NCI-H345 (cell line): ENCODE data around the gene MRPL48.
"Not testable (repeated sequence)": the region's sequence is repeated elsewhere in the genome, so short reads cannot be mapped to it uniquely, and the experiment has no call there.

Experiments
- DNase-seq: peaks from one replicate; lab custom pipeline; 2025; lab: John Stamatoyannopoulos, UW

The MRPL48 gene

DNA sequence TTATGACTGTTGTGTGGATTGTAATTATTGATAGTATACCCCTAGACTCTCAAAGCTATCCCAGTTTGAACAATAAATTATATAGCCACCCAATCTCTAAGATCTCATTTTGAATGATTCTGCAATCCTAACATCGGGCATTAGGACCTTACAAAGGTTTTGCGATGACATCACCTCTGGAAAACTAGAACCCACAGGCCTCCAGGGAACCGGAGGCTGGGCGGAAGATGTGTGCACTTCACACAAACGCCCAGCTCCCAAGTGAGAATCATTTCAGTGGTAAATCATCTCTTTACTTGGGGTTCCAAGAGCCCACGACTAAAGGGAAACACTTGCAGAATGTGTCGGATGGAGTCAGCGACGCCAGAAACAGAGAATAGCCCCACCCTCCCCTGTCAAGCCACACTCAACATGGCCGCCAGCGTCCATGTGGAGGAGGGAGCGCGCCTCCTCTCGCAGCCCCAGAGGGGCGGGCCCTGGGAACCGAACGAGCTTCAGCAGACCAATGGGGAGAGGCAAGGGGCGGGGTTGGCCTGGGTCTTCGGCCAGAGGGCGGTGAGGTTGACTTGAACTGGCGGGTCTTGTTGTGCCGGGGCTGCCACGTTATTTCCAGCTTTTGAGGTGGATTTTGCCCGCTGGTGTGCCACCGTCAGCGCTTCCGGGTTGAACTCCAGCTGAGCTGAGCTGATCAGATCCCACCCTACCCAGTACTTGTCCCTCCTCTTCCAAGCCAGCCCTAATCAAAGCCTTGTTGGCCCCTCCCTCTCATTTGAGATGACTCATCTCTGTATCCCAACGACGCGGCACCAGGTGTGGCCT, 8.4 kb upstream of the MRPL48 start:
- peak; percentile 99 for DNase-seq

DNA sequence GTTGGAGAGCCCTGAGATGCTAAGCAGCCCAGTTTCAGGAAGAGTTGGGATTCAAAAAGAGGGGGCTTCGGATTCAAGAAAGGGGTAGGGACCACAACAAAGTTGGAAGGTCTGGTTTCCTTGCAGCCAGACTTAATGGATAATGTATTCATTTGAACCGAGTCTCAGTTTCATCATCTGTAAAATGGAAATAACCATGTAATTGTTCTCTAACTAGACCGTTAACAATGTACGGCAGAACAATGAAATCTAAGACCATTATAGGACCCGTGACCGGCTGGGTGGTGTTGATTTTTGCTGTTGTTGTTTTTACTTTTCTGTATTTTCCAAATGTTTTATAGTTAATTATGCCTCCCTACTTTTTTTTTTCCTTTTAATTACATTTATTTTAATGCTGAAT, 6.4 kb upstream of the MRPL48 start:
- DNase-seq: no peak

DNA sequence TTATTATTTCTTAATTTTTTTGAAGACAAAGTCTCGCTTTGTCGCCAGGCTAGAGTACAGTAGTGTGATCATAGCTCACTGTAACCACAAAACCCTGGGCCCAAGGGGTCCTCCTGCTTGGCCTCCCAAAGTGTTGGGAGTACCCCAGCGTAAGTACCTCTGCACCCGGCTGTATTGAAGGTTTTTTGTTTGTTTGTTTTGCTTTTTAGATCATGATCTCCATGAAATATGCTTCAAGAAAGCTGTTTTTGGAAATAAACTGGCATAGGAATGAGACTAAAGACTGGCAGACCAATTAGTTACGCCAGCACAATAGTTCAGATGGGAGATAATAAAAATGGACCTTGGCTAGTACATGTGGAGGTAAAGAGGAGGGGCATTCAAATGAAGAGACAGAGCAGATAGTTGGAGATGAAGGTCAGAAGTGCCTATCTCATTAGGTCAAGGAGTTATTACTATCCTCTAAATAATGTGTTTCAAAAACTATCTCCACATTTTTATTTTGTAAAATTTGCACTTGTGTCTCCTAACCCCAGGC, 4.1 kb upstream of the MRPL48 start:
- no peak for DNase-seq

DNA sequence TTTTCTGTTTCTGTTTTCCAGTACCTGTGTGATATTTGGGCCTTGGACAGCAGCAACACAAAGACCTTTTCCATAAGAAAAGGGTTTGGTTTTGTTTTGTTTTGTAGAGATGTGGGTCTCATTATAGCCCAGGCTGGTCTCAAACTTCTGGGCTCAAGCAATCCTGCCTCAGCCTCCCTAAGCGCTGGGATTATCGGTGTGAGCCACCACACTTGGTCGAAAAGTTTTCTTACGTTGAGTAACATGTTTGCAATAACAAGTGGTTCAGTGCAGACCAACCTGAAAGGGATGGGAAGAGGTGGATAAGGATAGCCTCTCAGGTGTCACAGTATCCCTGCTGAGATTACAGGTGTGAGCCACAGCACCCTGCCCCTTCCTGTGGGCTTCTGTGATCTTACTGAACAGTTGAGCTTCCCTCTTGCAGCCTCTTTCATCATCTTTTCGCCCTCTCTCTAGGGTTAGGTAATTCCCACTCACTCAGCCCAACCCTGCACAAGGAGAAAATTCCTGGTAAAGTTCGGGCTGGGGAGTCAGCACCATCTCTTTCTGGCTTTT, 3.5 kb upstream of the MRPL48 start:
- peak; percentile 21 for DNase-seq

DNA sequence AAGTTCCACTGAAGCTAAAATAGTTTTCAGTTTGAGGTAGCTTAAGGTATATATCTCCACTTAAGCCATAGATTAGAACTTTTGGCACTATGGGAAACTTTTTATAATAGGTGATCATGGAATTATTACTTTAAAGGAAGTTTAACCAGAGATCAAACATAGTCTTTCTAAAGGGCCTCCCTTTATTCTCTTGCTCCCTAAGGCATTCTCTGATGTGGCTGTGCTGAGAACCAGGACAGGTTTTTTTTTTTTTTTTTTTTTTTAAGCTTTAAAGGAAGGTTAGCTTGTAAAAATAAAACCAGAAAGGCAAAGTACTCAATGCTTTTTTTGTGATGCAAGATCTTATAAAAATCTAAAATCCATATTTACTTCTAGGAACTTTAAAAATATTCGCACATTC, 2.9 kb upstream of the MRPL48 start:
- no peak for DNase-seq

DNA sequence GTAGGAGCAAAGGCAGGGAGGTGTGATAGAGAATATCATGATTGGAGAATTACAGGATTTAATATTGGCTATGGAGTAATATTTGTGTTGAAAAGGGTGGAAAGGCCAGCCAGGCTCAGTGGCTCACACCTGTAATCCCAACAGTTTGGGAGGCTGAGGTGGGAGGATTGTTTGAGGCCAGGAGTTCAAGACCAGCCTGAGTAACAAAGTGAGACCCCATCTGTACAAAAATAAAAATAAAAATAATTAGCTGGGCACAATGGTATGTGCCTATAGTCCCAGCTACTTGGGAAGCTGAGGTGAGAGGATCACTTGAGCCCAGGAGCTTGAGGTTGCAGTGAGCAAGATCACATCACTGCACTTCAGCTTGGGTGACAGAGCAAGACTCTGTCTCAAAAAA, 2.2 kb upstream of the MRPL48 start:
- not testable (repeated sequence) for DNase-seq

DNA sequence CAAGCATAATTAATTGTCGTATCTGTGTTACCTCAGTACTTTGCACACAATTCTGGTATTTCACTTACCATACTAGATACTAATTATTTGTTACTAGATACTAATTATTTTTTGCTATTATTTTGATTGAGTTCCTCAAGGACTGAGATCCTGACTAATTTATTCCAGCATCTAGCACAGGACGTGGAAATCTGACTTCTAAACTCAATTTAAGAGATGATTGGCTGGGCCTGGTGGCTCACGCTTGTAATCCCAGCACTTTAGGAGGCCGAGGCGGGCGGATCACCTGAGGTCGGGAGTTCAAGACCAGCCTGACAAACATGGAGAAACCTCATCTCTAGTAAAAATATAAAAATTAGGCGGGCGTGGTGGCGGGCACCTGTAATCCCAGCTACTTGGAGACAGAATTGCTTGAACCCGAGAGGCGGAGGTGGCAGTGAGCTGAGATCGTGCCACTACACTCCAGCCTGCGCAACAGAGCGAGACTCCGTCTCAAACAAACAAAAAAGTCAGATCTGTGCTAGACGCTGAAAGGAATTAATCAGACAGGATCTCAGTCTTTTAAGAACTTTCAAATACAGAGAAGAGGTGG, 527 bp upstream of the MRPL48 start:
- no peak for DNase-seq

DNA sequence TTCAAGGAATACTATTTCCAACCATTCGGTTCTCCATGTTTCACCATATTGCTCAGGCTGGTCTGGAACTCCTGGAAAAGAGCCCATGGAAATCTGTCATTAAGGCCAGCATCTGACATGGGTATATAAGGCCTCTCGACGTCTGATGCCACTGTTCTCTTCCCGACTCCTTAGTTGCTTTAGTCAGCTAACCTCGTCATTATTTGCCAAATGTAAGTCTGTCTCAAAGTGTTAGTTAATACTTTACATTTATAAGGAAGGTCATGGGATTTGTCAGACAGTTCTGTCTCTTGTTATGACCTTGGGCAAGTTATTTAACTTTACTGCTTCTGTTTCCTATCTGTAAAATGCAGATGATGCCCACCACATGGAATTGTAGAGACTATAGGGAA, 1.6 kb downstream of the MRPL48 start:
- DNase-seq: no peak

DNA sequence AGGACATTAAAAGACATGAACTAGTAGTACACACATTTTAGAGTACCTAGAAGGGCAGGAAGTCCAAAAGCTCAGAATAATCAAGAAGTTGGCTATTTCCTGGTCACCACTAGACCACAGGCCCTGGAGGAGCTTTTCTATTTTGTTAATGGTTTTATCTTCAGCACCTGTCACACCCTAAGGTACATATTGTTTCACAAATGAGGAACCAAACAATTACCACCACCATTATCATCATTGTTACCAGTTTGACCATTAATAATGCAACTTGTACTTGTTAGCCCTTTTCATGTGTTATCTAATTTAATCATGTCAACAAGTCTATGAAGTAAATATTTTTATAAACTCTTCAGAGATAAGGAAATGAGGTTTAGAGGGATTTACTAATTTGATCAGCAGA, 4.9 kb downstream of the MRPL48 start:
- no peak for DNase-seq

DNA sequence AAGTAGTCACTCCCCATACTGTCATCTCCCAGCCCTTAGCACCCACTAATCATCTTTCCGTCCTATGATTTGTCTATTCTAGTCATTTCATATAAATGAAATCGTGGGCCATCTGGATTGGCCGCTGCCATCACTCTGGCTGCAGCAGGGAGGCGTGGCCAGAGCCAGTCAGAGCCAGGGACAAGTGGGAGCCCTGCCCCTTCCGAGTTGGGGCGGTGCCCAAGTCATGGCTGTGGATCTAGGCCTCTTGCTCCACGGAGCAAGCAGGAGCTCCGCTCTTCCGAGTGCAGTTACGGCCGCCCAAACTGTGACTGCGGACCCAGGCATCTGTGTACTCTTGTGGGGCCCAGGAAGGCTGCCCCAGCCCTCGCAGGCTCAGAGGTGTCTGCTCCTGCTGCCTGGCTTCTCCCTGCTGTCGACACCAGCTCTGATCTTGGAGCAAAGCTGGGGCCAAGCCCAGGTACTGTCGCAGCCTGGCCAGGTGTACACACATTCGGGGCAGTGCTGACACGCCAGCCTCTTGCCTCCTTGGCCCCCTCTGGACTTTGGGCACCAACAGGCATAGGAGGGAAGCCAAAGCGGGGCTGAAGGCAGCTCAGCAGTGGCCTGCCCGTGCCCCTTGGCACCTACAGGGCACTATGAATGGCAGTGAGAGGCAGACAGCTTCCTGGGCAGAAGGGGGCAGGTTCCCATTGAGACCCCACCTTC, 8.4 kb downstream of the MRPL48 start:
- no peak for DNase-seq

DNA sequence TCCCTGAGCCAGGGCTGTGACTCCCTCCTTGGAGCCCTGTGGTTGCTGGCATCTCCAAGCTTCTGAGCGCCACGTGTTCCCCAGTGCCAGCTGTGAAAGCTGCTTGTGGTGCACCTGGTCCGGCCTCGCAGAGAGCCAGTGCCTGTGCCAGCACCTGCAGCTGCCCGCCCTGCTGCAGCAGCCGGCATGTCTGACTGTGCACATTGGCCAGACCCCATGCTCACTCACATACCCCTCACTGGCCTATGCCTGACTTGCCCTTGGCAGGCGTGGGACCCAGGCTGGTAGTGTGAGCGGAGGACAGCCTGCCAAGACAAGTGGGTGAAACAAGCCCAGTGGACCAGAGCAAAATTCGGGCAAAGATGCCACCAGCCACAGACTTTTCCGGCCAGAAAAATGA, 9.8 kb downstream of the MRPL48 start:
- DNase-seq: no peak

DNA sequence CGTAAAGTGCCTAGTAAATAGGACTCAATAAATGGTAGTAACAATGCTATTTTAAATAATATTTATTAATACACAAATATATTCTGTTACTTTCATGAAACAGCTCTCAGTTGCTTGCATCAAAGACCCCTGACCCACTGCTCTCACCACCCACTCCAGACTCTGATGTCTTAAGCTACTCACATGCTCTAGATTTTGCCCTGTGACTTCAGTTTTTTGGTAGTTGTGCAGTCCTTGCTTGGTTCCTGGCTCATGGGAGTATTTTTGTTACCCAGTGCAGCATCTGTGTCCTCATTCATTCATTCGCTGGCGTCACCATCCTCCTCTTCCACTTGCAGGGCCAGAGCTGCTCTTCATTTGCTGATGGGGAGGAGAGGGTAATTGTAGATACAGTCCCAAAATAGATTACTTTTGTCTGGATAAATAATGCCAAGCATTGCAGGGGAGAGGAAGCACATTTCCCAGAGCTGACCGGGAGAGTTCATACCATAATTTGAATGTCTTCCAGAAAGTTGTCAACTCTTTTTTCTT, 12.7 kb downstream of the MRPL48 start:
- no peak for DNase-seq

DNA sequence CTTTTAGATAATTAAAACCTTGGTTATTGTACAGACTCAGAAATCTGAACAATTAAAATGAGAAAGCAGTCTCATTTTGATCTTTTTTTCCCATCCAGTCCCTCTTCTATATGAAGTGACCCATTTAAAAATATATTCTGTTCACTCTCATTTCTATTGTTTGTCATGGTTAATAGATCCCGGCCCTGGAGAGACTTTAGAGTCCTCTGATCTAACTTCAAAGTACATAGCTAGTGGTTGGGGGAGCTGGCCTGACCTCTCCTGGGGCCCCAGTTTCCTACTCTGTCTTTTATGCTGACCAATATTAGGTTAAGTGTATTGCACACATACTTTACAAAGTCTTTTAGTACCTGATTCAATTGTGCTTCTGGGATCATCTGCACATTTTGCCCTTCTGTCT, 13.5 kb downstream of the MRPL48 start:
- DNase-seq: no peak

DNA sequence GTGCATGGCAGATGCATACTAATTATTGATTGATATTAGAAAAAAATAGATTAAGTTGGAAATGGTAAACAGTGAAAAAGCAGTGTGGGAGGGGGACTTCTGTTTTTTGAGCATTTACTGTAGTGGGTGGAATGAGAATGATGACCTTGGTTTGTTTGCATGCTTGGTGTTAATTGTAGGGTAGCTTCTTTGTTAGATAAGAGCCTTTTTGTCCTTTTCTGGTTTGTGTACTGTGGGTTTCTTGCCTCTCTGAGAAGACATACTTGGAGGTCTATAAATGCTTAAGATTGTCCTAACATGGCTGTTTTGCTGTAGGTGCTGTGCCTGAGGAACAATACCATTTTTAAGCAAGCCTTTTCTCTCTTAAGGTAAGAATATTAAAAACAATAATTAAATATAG, 17.0 kb downstream of the MRPL48 start:
- DNase-seq: no peak

DNA sequence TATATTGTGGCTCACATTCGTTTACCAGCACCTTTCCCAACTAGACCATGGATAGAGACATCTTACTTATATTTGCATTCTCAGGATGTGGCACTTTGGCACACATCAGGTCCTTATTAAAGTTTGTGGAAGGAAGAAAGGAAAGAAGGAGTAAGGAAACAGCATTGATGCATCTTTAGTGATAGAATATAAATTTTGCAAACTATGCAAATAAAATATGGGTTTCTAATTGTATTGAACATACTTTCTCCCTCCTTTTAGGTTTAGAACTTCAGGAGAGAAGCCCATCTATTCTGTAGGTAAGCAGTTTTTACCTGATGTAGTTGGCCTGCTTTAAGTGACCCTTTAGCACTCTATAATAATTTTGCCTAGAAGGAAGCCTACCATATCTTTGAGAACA, 20.4 kb downstream of the MRPL48 start:
- DNase-seq: no peak

DNA sequence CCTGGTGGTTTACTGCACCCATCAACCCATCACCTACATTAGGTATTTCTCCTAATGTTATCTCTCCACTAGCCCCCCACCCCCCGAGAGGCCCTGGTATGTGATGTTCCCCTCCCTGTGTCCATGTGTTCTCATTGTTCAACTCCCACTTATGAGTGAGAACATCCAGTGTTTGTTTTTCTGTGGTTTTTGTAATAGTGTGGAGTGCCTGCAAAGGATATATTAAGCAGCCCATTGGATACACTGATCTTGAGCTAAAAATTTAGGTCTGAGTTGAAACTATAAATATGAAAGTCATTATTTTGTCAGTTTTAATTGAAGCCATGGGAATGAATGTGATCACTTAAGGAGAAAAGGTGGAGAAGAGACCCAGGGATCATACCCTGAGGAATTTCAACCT, 23.0 kb downstream of the MRPL48 start:
- no peak for DNase-seq

DNA sequence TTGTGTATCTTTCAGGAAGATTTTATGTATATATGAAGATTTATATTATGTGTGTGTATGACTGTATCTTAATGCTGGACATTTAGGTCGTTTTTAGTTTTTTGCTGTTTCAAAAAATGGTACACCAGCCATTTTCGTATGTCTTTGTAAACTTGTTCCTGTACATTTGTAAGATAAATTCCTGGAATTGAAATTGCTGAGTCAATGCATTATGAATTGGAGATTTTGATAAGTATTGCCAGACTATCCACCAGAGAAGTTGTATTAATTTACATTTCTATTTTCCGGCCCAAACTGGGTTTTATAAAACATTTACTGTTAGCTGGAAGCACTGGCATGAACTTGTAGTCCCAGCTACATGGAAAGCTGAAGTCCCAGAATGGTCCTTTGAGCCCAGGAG, 24.6 kb downstream of the MRPL48 start:
- no peak for DNase-seq

DNA sequence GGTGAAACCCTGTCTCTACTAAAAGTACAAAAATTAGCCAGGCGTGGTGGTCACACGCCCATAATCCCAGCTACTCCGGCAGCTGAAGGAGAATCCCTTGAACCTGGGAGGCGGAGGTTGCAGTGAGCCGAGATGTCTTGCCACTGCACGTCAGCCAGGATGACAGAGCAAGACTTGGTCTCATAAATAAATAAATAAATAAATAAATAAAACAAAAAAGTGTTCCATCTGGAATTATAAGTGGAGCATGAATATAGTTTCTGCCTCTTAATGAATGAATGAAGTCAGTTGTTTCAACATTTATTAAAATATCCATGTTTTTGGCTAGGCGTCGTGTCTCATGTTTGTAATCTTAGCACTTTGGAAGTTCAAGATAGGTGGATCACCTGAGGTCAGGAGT, 27.1 kb downstream of the MRPL48 start:
- no peak for DNase-seq

DNA sequence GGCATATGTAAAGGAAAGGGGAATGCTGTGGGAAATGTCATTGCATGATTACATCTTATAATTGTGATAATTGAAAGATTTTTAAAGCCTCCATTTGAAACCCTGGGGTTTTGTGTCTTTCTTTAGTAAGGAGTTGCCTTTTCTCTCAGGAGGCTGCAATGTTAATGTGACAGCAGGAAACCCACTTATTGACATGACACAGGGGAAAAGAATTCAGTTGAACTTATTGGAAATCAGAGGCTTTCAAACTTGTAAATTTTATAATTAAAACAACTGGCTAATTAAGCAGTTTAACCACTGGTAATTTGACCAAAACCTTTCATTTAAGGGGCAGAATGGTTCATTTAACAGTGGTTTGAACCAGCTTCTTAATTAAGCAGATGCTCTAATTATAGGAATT, 31.2 kb downstream of the MRPL48 start:
- DNase-seq: no peak

DNA sequence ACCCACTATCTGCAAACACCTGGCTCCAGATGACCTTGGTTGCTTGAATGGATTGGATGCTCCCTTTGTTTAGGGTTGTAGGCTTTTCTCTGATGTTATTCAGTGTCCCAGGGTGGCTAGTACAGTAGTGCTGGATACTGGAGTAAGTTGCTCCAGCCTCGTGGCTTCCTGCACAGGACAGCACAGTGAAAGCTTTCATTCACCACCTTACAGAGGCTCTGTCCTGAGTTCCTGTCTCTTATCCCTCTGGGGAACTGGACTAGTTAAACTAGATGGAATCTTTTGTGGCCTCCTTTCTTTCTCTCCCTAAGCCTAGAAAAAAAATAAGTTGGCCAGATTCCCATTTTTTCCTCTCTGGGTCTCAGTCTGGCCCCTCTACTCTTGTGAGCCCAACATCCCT, 42.6 kb downstream of the MRPL48 start:
- DNase-seq: no peak

DNA sequence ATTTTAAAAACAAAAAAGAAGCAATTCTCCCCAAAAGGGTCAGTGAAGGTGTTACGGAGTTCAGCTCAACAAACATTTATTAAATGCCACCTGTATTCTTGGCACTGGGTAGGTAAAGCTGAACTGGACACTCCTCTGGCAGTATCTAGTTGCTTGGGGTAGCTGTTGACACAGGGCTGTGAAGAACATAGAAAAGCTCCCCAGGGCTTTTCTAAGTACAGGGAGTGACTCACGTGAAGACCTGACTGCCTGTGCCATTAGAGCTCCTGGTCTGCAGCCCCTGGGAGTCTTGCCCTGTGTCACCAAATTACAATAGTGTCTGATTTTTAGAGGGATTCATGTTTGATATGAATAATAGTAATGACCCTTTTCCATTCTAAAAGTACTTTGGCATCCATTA, 45.4 kb downstream of the MRPL48 start:
- no peak for DNase-seq

DNA sequence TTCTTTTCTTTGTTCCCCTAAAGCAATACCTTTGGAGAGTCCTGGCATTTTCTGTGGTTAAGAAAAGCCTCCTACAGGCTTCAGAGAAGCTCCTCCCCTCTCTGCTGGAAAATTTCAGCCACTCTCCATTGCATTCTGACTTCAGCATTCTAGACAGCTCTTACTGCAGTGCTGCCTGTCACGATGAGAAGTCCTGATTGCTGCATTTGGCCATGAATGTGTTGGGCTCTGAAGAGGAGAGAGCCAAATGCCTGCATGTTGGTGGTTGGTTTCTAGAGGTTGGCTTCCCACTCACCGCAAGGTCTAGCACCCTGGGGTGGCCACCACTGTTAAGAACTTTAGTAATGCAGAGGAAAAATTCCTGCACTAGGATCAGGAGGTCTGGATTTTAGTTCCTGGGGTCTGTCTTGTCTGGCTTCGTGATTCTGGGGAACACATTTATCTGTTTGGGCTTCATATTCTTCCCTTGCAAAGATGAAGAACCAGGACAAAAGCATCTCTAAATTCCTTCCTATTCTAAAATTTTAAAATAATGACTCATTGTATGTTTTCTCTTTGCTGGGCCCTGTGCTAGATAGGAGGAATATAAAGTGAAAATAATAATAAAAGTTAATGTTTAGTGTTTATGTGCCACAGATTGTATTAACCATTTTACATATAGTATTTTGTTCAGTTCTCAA, 50.9 kb downstream of the MRPL48 start:
- no peak for DNase-seq
